Right lobe of liver (tissue), 6 donors: Measurements from ENCODE around the gene KLHL5. TPM values are rescaled to one million over a fixed set of nuclear protein-coding genes. Genes with fewer than 3 reads are reported as not detected.

Experiments used
- ATAC-seq, 4 donors: fragments of 200-7000 bp; cut with Tn5 transposase; one replicate each; pipeline ENCODE4 v1.9.1; 2020; ENCODE audit warnings: mild to moderate bottlenecking in 4 of 4, moderate library complexity in 4 of 4
- DNase-seq, 3 donors: peaks; one replicate each; pipeline ENCODE4 v3.0.0-alpha.2; 2020
- H3K27ac ChIP-seq, 3 donors: fragments of 200-600 bp; one replicate each; pipeline ENCODE4 v1.8.0; 2022
- H3K27me3 ChIP-seq, 2 donors: fragments of 200-600 bp; one replicate each; pipeline ENCODE4 v1.8.0; 2022
- H3K36me3 ChIP-seq, 4 donors: fragments of 200-600 bp; sonication (generic) in 1 of 4; one replicate each; pipeline versions ENCODE4 v1.5.1 to v1.8.0; 2017 to 2022; ENCODE audit warnings: control low read depth in 1 of 4
- H3K4me1 ChIP-seq, 4 donors: fragments of 200-600 bp; sonication (generic) in 1 of 4; one replicate each; pipeline versions ENCODE4 v1.5.1 to v1.8.0; 2017 to 2022; ENCODE audit warnings: control low read depth in 1 of 4
- H3K4me3 ChIP-seq, 3 donors: fragments of 200-600 bp; one replicate each; pipeline ENCODE4 v1.8.0; 2022
- H3K9me3 ChIP-seq, 4 donors: fragments of 200-600 bp; sonication (generic) in 1 of 4; one replicate each; pipeline versions ENCODE4 v1.5.1 to v1.8.0; 2017 to 2022; ENCODE audit warnings: control low read depth in 1 of 4
- POLR2A ChIP-seq: fragments of 450-650 bp; IDR thresholded peaks from one replicate; pipeline ENCODE4 v1.6.1; 2017; ENCODE audit warnings: antibody characterized with exemption, mild to moderate bottlenecking
- WGBS: methylation state at CpG from one replicate; pipeline ENCODE4 v1.1.6; 2018; ENCODE audit warnings: low coverage, low lambda C conversion rate; ENCODE audit not compliant: insufficient coverage; ENCODE audit errors: missing lambda C conversion rate; 5-methylcytosine and 5-hydroxymethylcytosine counted together
- intact Hi-C, 2 donors: fragments of 100-400 bp; cut with DNase I; formaldehyde crosslinking; loops; one replicate each; pipeline versions ENCODE4 v1.11.2 to v1.14.1; 2022
- total RNA-seq, 6 experiments: library from RNA; depleted of rRNA in 2 of 6; stranded (reverse); fragments of >200 nt in 2 of 6; fragmentation: NEBNext Ultra II Directional in 3 of 6; extraction: Animal tissue kit (Norgen Biotek cat#: 25700) in 3 of 6; gene quantifications; one replicate each; pipeline versions ENCODE4 v1.1.0 to v1.2.4, GENCODE V29; 2016 to 2023
- TF ChIP-seq, protein P1 (sequence below), 4 donors: fragments of 200-600 bp in 3 of 4; fragments of 450-650 bp in 1 of 4; IDR thresholded peaks; one replicate each; pipeline versions ENCODE4 v1.5.1 to v1.8.0; 2016 to 2022; ENCODE audit warnings: antibody characterized with exemption in 4 of 4, mild to moderate bottlenecking in 2 of 4
- donor health status: DM: no; HTN: yes; CAD: no.
- donor health status: DM: no; HTN: no; CAD: no.
- donor health status: DM: no; HTN: no; CAD: no.
- donor health status: DM: no; HTN: yes; CAD: no.
- donor health status: DM: no; HTN: yes; CAD: no.

The KLHL5 gene
- total RNA-seq, 6 experiments from 2014 or later, result 25.5 to 88.0 (median 42.2) TPM

DNA sequence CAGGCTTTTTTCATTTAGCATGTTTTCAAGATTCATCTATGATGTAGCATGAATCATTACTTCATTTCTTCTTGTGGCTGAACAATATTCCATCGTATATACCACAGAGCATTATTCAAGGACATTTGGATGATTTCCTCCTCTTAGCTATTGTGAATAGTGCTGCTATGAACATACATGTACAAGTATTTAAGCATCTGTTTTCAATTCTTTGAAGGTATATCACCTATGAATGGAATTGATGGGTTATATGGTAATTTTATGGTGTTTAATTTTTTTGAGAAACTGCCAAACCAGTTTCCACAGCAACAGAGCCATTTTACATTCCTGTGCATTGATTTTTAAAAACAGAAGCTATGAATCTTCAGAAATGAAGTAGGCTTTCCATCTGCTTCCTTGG, 84.2 kb downstream of the KLHL5 start:
- Histone ChIP-seq H3K36me3 (no peaks in the 10 kb centered on the region), H3K4me1 (no peaks in the 10 kb centered on the region), H3K9me3 (no peaks in the 10 kb centered on the region), H3K27ac (no peak overlapping the region), H3K27me3 (no peaks in the 10 kb centered on the region), H3K4me3 (no peak overlapping the region)
- intact Hi-C loops, result no loop called here
- WGBS, result 86% methylated on average over 1 of the region's 1 CpG
- DNase-seq (no peak), ATAC-seq (no peak)
- TF ChIP-seq POLR2A, result no peak
- TF ChIP-seq, protein P1, sequence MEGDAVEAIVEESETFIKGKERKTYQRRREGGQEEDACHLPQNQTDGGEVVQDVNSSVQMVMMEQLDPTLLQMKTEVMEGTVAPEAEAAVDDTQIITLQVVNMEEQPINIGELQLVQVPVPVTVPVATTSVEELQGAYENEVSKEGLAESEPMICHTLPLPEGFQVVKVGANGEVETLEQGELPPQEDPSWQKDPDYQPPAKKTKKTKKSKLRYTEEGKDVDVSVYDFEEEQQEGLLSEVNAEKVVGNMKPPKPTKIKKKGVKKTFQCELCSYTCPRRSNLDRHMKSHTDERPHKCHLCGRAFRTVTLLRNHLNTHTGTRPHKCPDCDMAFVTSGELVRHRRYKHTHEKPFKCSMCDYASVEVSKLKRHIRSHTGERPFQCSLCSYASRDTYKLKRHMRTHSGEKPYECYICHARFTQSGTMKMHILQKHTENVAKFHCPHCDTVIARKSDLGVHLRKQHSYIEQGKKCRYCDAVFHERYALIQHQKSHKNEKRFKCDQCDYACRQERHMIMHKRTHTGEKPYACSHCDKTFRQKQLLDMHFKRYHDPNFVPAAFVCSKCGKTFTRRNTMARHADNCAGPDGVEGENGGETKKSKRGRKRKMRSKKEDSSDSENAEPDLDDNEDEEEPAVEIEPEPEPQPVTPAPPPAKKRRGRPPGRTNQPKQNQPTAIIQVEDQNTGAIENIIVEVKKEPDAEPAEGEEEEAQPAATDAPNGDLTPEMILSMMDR (IDR thresholded peaks at IDR 0.05), result no peak

DNA sequence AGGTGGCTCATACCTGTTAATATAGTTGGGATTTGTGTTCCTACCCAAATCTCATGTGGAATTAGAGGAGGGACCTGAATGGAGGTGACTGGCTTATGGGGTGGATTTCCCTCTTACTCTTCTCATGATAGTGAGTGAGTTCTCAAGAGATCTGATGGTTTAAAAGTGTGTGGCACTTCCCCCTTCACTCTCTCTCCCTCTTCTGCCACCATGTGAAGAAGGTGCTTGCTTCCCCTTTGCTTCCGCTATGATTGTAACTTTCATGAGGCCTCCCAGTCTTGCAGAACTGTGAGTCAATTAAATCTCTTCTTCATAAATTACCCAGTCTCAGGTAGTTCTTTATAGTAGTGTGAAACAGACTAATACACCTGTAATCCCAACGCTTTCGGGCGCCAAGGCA, 92.0 kb downstream of the KLHL5 start:
- Histone ChIP-seq H3K27me3 (no peaks in the 10 kb centered on the region), H3K4me1 (no peaks in the 10 kb centered on the region), H3K4me3 (no peak overlapping the region), H3K36me3 (no peaks in the 10 kb centered on the region), H3K27ac (no peak overlapping the region), H3K9me3 (no peaks in the 10 kb centered on the region)
- DNase-seq (no peak), ATAC-seq (no peak)
- no peak for TF ChIP-seq POLR2A
- TF ChIP-seq, protein P1 (IDR thresholded peaks at IDR 0.05), result no peak
- 83% methylated on average over 4 of the region's 4 CpGs for WGBS
- intact Hi-C loops, result no loop called here

DNA sequence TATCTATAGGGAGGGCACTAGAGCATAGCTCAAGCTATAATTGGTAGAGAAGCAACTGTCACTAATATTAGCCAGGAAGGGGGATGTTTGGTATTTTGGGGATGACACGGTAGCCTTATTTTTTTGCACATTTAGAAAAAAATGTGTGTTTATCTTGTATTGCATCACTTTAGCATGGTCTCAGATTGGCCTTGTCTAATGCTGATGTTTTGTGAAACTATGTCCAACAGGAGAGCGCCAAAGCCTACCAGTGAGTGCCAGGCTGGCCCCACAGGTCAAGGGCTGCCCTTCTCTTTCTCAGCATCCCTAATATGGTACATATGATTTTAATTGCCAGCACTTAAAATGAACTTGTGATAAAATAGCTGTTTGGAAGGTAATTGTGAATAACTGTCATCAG, 95.5 kb downstream of the KLHL5 start:
- 36% methylated on average over 2 of the region's 2 CpGs for WGBS
- no peaks in the 10 kb centered on the region for H3K27me3 ChIP-seq
- TF ChIP-seq POLR2A, result no peak
- TF ChIP-seq, protein P1 (IDR thresholded peaks at IDR 0.05), result no peak
- H3K4me1 ChIP-seq, result no peaks in the 10 kb centered on the region
- ATAC-seq (peak in 2 of 4 donors; percentile 50), DNase-seq (no peak)
- no peaks in the 10 kb centered on the region for H3K9me3 ChIP-seq
- no peak overlapping the region for H3K4me3 ChIP-seq
- no peaks in the 10 kb centered on the region for H3K36me3 ChIP-seq
- intact Hi-C loops, result no loop called here
- H3K27ac ChIP-seq, result no peak overlapping the region

DNA sequence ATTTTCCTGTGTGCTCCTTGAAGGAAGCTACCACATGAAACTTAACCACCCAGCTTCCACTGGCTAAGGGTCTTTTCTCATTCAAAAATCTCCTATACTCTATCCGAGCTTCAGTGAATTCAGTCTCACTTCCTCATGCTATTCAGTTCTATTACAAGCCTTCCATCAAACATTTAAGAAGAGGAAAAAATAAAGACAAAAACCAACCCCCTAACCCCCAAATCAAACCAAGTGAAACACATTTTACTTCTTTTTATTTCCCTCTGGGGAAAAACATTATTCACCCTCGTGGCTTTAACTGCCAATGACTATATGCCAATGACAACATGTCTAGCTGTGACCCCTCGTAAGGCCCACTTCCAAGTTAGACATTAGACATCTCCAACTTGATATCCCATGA, 104.1 kb downstream of the KLHL5 start:
- 50% methylated on average over 3 of the region's 3 CpGs for WGBS
- Histone ChIP-seq H3K9me3 (no peaks in the 10 kb centered on the region), H3K36me3 (no peaks in the 10 kb centered on the region), H3K27ac (no peak overlapping the region), H3K4me1 (no peaks in the 10 kb centered on the region), H3K27me3 (no peaks in the 10 kb centered on the region), H3K4me3 (no peak overlapping the region)
- TF ChIP-seq POLR2A, result no peak
- DNase-seq (no peak), ATAC-seq (no peak)
- intact Hi-C loops, result no loop called here

DNA sequence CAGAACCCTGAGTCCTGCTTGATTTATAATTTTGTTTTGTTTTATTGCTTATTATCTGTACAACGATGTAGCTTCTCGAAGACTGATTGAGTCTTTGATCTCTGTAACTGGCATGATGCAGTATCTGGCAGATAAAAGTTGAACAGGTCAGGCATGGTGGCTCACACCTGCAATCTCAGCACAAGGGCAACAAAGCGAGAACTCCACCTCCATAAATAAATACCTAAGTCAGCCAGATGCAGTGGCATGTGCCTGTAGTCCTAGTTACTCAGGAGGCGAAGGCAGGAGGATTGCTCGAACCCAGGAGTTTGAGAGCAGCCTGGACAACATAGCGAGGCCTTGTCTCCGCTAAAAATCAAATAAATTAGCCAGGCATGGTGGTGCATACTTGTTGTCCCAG, 104.6 kb downstream of the KLHL5 start:
- Histone ChIP-seq H3K27ac (no peak overlapping the region), H3K4me3 (no peak overlapping the region), H3K9me3 (no peaks in the 10 kb centered on the region), H3K27me3 (no peaks in the 10 kb centered on the region), H3K36me3 (no peaks in the 10 kb centered on the region), H3K4me1 (no peaks in the 10 kb centered on the region)
- intact Hi-C loops, result no loop called here
- 90% methylated on average over 5 of the region's 7 CpGs for WGBS
- DNase-seq (no peak), ATAC-seq (no peak)
- TF ChIP-seq, protein P1 (IDR thresholded peaks at IDR 0.05), result no peak
